Measurements from ENCODE around the gene SCIMP. TPM values are rescaled to one million over a fixed set of nuclear protein-coding genes. Genes with fewer than 3 reads are reported as not detected.

SCIMP gene
- total and polyA plus RNA-seq, 2 of the 4 experiments (the other 2 are of a cell fraction), result not detected

- Histone ChIP-seq H3K4me2 (ENCODE audit: low read depth, low read length) (no peak overlapping the region), H3K36me3 (ENCODE audit: control insufficient read depth, insufficient read depth, low read length) (no peaks in the 10 kb centered on the region)
- dilution Hi-C loops (cut with HindIII; ENCODE audit: low sequenced_read_pairs, unreplicated experiment), result no loop called here
Measured at GRCh38 chr17:5203908-5204294, 30.8 kb downstream of the SCIMP start.

More at GRCh38 chr17:5203908-5204294, 30.8 kb downstream of the SCIMP start:
- no peak overlapping the region for H3K9ac ChIP-seq (ENCODE audit: low read depth, low read length)
- H3K56ac ChIP-seq (ENCODE audit: extremely low read depth, insufficient read depth, low read length), result no peak overlapping the region
- H2AFZ ChIP-seq (replicated peaks; ENCODE audit: low read length, poor library complexity), result no peak overlapping the region
- H3K4me1 ChIP-seq (ENCODE audit: control insufficient read depth, insufficient read depth, low read length), result peaks cover 4% of the 10 kb centered on the region; the same call in 1 of the 2 replicates
- no peak overlapping the region for H2BK15ac ChIP-seq (ENCODE audit: low read depth, low read length)
- H3K4me3 ChIP-seq (ENCODE audit: insufficient read depth, low read depth, low read length), result no peak overlapping the region
- intact Hi-C loops (cut with micrococcal nuclease), result loop anchor here (10.0 kb wide), 1 partner anchor 71 kb away; no protein-coding TSS in a partner anchor
- no peak overlapping the region for H3K27ac ChIP-seq (ENCODE audit: insufficient read depth, low read length)
- ChIA-PET CTCF (no interaction called here), POLR2A (ENCODE audit: unreplicated experiment) (no interaction called here)
- H3K27me3 ChIP-seq (ENCODE audit: control insufficient read depth, insufficient read depth, low read length), result no peaks in the 10 kb centered on the region
- H3K9me3 ChIP-seq (ENCODE audit: control insufficient read depth, insufficient read depth, low read length), result no peaks in the 10 kb centered on the region
- no peaks in the 10 kb centered on the region for H3K9me1 ChIP-seq (ENCODE audit: insufficient read depth, low read length)
- no peak overlapping the region for H4K91ac ChIP-seq (ENCODE audit: insufficient read depth, low read depth, low read length)
- no peak overlapping the region for H4K5ac ChIP-seq (ENCODE audit: low read depth, low read length)
- no peak overlapping the region for H3K18ac ChIP-seq (ENCODE audit: low read depth, low read length)
- H4K8ac ChIP-seq (ENCODE audit: low read depth in 2 of 2, low read length in 2 of 2), result no peak overlapping the region
- DNase-seq (peak; percentile 79), ATAC-seq (ENCODE audit: low read depth) (peak; percentile 65)
- H2BK20ac ChIP-seq (ENCODE audit: low read depth, low read length), result no peak overlapping the region
- peaks cover 0 to 3% of the 10 kb centered on the region in 2 experiments; a peak in 2 of 4 replicates for H3K79me1 ChIP-seq (ENCODE audit: low read depth in 1 of 2, low read length in 2 of 2)
- no peak overlapping the region for H2AK5ac ChIP-seq (ENCODE audit: low read depth, low read length)
- H3K14ac ChIP-seq (replicated peaks; ENCODE audit: low read depth, low read length), result no peak overlapping the region
- BruUV-seq (replicated peaks), result no TSS peak
- TF ChIP-seq, protein P1, sequence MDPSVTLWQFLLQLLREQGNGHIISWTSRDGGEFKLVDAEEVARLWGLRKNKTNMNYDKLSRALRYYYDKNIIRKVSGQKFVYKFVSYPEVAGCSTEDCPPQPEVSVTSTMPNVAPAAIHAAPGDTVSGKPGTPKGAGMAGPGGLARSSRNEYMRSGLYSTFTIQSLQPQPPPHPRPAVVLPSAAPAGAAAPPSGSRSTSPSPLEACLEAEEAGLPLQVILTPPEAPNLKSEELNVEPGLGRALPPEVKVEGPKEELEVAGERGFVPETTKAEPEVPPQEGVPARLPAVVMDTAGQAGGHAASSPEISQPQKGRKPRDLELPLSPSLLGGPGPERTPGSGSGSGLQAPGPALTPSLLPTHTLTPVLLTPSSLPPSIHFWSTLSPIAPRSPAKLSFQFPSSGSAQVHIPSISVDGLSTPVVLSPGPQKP (IDR thresholded peaks at IDR 0.05; ENCODE audit: borderline replicate concordance, low read depth, low read length), result no peak
- no peak for TF ChIP-seq RAD21 (IDR thresholded peaks at IDR 0.05; ENCODE audit: low read length)
- TF ChIP-seq SMC3 (IDR thresholded peaks at IDR 0.05; ENCODE audit: low read depth, low read length), result no peak
- peak; percentile 46; the same call in 1 of the 2 replicates for TF ChIP-seq FOS (IDR thresholded peaks at IDR 0.05; ENCODE audit: low read depth, low read length)
- no peak overlapping the region for H2BK120ac ChIP-seq (ENCODE audit: low read depth, low read length)
- no peak overlapping the region for H3K23ac ChIP-seq (ENCODE audit: low read depth, low read length)
- H2BK5ac ChIP-seq (ENCODE audit: low read depth, low read length, poor library complexity, severe bottlenecking), result no peak overlapping the region
- no peaks in the 10 kb centered on the region for H4K20me1 ChIP-seq (ENCODE audit: insufficient read depth, low read length)
- in situ Hi-C loops (cut with MboI; ENCODE audit: low sequenced_read_pairs), result no loop called here
- H3K4ac ChIP-seq (ENCODE audit: low read depth, low read length), result no peak overlapping the region
- 100% methylated on average over 1 of the region's 1 CpG; no CpG with 5 or more reads in 1 of the 2 experiments for WGBS, 2 experiments (ENCODE audit: extremely low coverage in 2 of 2, insufficient read length in 1 of 2)
- no peak overlapping the region for H2AK9ac ChIP-seq (replicated peaks; ENCODE audit: low read depth, low read length, poor library complexity)

All from IMR-90 (cell line).